ENCODE data around the gene NDST4. TPM values are rescaled to one million over a fixed set of nuclear protein-coding genes. Genes with fewer than 3 reads are reported as not detected.

The NDST4 gene
- total RNA-seq, 1 donor from 2014 or later: not detected

GRCh38 chr4:114900934-114901333, 212.5 kb downstream of the NDST4 start:
- no peak for DNase-seq

- no peak for DNase-seq
These were observed 222.6 kb downstream of the NDST4 start for GRCh38 chr4:114890773-114891172.

GRCh38 chr4:114886761-114887160, 226.7 kb downstream of the NDST4 start:
- no peak for DNase-seq

- no peak for DNase-seq
These were observed 229.8 kb downstream of the NDST4 start for GRCh38 chr4:114883641-114884040.

GRCh38 chr4:114879916-114880669, 233.3 kb downstream of the NDST4 start:
- no peak for DNase-seq

- DNase-seq: no peak
These were observed 237.8 kb downstream of the NDST4 start for GRCh38 chr4:114875630-114876029.

GRCh38 chr4:114874321-114874720, 239.1 kb downstream of the NDST4 start:
- DNase-seq: no peak

GRCh38 chr4:114870987-114871386, 242.4 kb downstream of the NDST4 start:
- DNase-seq: no peak

GRCh38 chr4:114866901-114867670, 246.3 kb downstream of the NDST4 start:
- no peak for DNase-seq

GRCh38 chr4:114864060-114864459, 249.4 kb downstream of the NDST4 start:
- no peak for DNase-seq

GRCh38 chr4:114860786-114861185, 252.6 kb downstream of the NDST4 start:
- no peak for DNase-seq

- no peak for DNase-seq
These were observed 255.6 kb downstream of the NDST4 start for GRCh38 chr4:114857831-114858230.

GRCh38 chr4:114839986-114840385, 273.4 kb downstream of the NDST4 start:
- no peak for DNase-seq

GRCh38 chr4:114830628-114831027, 282.8 kb downstream of the NDST4 start:
- DNase-seq: no peak

GRCh38 chr4:114827651-114828050, 285.8 kb downstream of the NDST4 start:
- DNase-seq: no peak

- no peak for DNase-seq
These were observed 297.7 kb downstream of the NDST4 start for GRCh38 chr4:114815760-114816159.

- no peak for DNase-seq
These were observed 299.5 kb downstream of the NDST4 start for GRCh38 chr4:114813961-114814360.

GRCh38 chr4:114811564-114812301, 301.7 kb downstream of the NDST4 start:
- no peak for DNase-seq

GRCh38 chr4:114807759-114808404, 305.5 kb downstream of the NDST4 start:
- DNase-seq: peak; percentile 9

- no peak for DNase-seq
These were observed 306.1 kb downstream of the NDST4 start for GRCh38 chr4:114807357-114807756.

- no peak for DNase-seq
These were observed 321.4 kb downstream of the NDST4 start for GRCh38 chr4:114791976-114792375.

GRCh38 chr4:114785570-114785969, 327.9 kb downstream of the NDST4 start:
- no peak for DNase-seq

- no peak for DNase-seq
These were observed 330.2 kb downstream of the NDST4 start for GRCh38 chr4:114783215-114783595.
